Left lung (tissue), 10 donors: ENCODE data around the gene ABCC1. TPM values are rescaled to one million over a fixed set of nuclear protein-coding genes. Genes with fewer than 3 reads are reported as not detected.

Experiments
- ATAC-seq: fragments of 200-7000 bp; cut with Tn5 transposase; one replicate; pipeline ENCODE4 v1.9.1; 2020; ENCODE audit warnings: moderate library complexity
- DNase-seq, 4 donors: peaks; one replicate each; pipeline ENCODE4 v3.0.0-alpha.2; 2013 to 2020
- H3K27ac ChIP-seq, 2 donors: fragments of 200-600 bp; sonication (generic) in 1 of 2; one replicate each; pipeline versions ENCODE4 v1.5.0 to v1.8.0; 2020 to 2021
- H3K27me3 ChIP-seq, 2 donors: fragments of 200-600 bp; sonication (generic) in 1 of 2; one replicate each; pipeline versions ENCODE4 v1.5.0 to v1.8.0; 2020 to 2021
- H3K36me3 ChIP-seq, 2 donors: fragments of 200-600 bp; sonication (generic) in 1 of 2; one replicate each; pipeline versions ENCODE4 v1.5.0 to v1.8.0; 2020 to 2021
- H3K4me1 ChIP-seq, 2 donors: fragments of 200-600 bp; one replicate each; pipeline ENCODE4 v1.8.0; 2021
- H3K4me3 ChIP-seq, 2 donors: fragments of 200-600 bp; sonication (generic) in 1 of 2; one replicate each; pipeline versions ENCODE4 v1.5.0 to v1.8.0; 2020 to 2021; ENCODE audit warnings: mild to moderate bottlenecking in 1 of 2
- H3K9me3 ChIP-seq, 2 donors: fragments of 200-600 bp; sonication (generic) in 1 of 2; one replicate each; pipeline versions ENCODE4 v1.5.0 to v1.8.0; 2020 to 2021
- intact Hi-C, 2 donors: fragments of 100-400 bp; cut with DNase I; formaldehyde crosslinking; loops; one replicate each; pipeline versions ENCODE4 v1.11.2 to v1.14.2; 2022
- polyA plus RNA-seq, 6 donors: library from polyadenylated mRNA; unstranded; fragments of 120-200 nt; gene quantifications; one replicate each; pipeline ENCODE4 v1.2.1, GENCODE V29; 2013; ENCODE audit not compliant: insufficient read length in 6 of 6
- total RNA-seq, 2 donors: library from RNA; stranded (reverse); fragmentation: NEBNext Ultra II Directional; extraction: Animal tissue kit (Norgen Biotek cat#: 25700); gene quantifications; one replicate each; pipeline ENCODE4 v1.2.1, GENCODE V29; 2021
- TF ChIP-seq, protein P1 (sequence below), 2 donors: fragments of 200-600 bp; sonication (generic) in 1 of 2; IDR thresholded peaks; one replicate each; pipeline versions ENCODE4 v1.5.0 to v1.8.0; 2021; ENCODE audit warnings: antibody characterized with exemption in 2 of 2
- donor health status: DM: no; HTN: yes; CAD: no.
- donor health status: DM: no; HTN: no; CAD: no.

The ABCC1 gene
- total and polyA plus RNA-seq, 8 donors: 29.3 to 44.6 (median 31.7) TPM

DNA sequence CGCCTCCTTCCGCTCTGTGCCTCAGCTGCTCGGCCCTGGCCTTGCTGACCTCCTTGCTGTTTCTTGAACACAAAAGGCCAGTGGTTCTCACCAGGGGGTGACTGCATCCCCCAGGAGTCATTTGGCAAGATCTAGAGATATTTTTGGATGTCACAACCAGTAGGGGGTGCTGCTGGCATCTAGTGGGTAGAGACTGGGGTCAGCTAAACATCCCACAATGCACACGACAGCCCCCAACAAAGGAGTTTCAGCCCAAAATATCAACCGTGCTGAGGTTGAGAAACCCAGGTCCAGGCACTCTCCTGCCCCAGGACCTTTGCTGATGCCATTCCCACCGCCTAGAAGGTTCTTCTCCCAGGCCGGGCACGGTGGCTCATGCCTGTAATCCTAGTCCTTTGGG is 234.1 kb downstream of the ABCC1 start:
- TF ChIP-seq, protein P1, sequence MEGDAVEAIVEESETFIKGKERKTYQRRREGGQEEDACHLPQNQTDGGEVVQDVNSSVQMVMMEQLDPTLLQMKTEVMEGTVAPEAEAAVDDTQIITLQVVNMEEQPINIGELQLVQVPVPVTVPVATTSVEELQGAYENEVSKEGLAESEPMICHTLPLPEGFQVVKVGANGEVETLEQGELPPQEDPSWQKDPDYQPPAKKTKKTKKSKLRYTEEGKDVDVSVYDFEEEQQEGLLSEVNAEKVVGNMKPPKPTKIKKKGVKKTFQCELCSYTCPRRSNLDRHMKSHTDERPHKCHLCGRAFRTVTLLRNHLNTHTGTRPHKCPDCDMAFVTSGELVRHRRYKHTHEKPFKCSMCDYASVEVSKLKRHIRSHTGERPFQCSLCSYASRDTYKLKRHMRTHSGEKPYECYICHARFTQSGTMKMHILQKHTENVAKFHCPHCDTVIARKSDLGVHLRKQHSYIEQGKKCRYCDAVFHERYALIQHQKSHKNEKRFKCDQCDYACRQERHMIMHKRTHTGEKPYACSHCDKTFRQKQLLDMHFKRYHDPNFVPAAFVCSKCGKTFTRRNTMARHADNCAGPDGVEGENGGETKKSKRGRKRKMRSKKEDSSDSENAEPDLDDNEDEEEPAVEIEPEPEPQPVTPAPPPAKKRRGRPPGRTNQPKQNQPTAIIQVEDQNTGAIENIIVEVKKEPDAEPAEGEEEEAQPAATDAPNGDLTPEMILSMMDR (IDR thresholded peaks at IDR 0.05): no peak
- H3K4me1 ChIP-seq: no peaks in the 10 kb centered on the region
- no peak overlapping the region for H3K4me3 ChIP-seq
- ATAC-seq (no peak), DNase-seq (no peak)
- H3K36me3 ChIP-seq: peaks cover 0 to 18% of the 10 kb centered on the region in 2 donors
- H3K27me3 ChIP-seq: no peaks in the 10 kb centered on the region
- no peak overlapping the region for H3K27ac ChIP-seq
- no peaks in the 10 kb centered on the region for H3K9me3 ChIP-seq
- intact Hi-C loops: no loop called here

DNA sequence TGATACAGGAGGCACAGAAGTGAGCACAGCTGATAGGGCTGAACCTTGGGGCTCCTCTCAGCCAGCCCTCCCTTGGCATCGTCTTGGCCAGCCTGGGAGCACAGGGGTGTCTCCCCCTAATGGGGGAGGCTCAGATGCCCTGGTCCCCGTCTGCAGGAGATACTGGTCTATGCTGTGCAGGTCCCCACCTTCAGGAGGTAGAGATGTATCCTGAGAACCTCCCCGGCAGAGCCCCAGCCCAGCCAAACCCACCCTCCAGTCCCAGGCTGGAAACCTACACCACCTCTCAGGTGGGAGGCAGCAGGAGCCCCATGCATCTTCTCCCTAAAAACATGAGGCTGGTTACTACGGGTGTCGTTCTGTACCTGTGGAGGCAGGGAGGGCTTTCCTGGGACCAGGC is 235.2 kb downstream of the ABCC1 start:
- DNase-seq: no peak
- no peak for ATAC-seq
- Histone ChIP-seq H3K4me3 (no peak overlapping the region), H3K27me3 (no peaks in the 10 kb centered on the region), H3K4me1 (no peaks in the 10 kb centered on the region), H3K27ac (no peak overlapping the region), H3K9me3 (no peaks in the 10 kb centered on the region), H3K36me3 (peaks cover 0 to 15% of the 10 kb centered on the region in 2 donors)
- TF ChIP-seq, protein P1 (IDR thresholded peaks at IDR 0.05): no peak
- intact Hi-C loops: no loop called here

DNA sequence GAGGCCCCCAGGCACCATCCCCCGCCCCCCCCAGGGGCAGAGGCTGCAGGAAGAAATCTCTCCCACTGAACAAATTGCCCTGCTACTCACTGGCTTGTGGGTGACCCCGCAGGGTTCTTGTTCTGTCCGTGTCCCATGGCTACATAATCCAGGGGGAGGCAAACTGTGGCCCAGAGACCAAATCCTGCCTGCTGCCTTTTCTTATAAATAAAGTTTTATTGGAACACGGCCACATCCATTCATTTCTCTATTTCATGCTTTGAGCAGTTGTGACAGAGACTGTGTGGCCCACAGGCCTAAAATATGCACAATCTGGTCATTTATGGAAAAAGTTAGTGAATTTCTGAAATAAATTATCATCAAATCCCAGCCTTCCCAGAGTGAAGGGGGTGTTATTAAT is 235.7 kb downstream of the ABCC1 start:
- no peaks in the 10 kb centered on the region for H3K9me3 ChIP-seq
- H3K4me3 ChIP-seq: no peak overlapping the region
- no peak overlapping the region for H3K27ac ChIP-seq
- H3K36me3 ChIP-seq: peaks cover 0 to 15% of the 10 kb centered on the region in 2 donors
- ATAC-seq (no peak), DNase-seq (no peak)
- TF ChIP-seq, protein P1 (IDR thresholded peaks at IDR 0.05): no peak
- no peaks in the 10 kb centered on the region for H3K4me1 ChIP-seq
- intact Hi-C loops: no loop called here
- H3K27me3 ChIP-seq: no peaks in the 10 kb centered on the region

DNA sequence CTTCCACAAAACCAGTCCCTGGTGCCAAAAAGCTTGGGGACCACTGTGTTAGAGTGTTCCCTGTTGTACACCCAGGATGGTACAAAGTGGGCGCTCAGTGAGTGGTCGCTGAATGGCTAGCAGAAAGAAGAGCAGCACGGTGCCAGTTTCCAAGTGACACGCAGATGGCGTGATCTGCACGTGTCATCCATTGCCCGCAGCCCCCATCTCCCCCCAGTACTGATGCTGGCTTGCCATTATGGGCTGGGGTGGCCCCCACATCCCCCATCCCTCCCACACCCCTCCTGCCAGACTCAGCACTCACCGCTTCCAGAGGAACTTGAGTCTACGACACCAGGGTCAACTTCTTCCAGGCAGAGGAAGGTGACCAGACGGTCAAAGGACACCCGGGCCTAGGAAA is 237.4 kb downstream of the ABCC1 start:
- no peaks in the 10 kb centered on the region for H3K27me3 ChIP-seq
- no peaks in the 10 kb centered on the region for H3K4me1 ChIP-seq
- intact Hi-C loops: no loop called here
- ATAC-seq: no peak
- no peak overlapping the region for H3K4me3 ChIP-seq
- H3K9me3 ChIP-seq: no peaks in the 10 kb centered on the region
- no peak overlapping the region for H3K27ac ChIP-seq
- H3K36me3 ChIP-seq: peaks cover 0 to 15% of the 10 kb centered on the region in 2 donors
- DNase-seq: no peak
- TF ChIP-seq, protein P1 (IDR thresholded peaks at IDR 0.05): no peak

DNA sequence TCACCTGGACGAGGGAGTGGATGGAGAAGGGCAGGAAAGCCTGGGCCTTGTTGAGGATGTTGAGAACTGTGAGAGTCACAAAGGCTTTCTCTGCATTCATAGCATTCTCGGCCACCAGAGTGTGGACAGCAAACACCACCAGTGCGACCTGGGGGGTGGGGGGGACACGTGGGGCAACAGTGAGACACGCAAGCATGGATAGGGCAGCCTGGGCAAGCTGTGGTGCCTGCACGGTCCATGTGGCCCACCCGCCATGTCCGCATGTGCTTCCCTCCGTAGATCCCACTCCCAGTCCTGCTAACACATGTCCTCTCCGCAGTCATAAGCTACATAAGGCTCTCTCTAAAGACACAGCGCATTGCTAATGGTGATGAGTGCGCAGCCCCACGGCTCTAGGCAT is 239.4 kb downstream of the ABCC1 start:
- Histone ChIP-seq H3K27me3 (no peaks in the 10 kb centered on the region), H3K4me1 (no peaks in the 10 kb centered on the region), H3K4me3 (no peak overlapping the region), H3K27ac (no peak overlapping the region), H3K9me3 (no peaks in the 10 kb centered on the region), H3K36me3 (peaks cover 0 to 15% of the 10 kb centered on the region in 2 donors)
- TF ChIP-seq, protein P1 (IDR thresholded peaks at IDR 0.05): no peak
- no peak for ATAC-seq
- intact Hi-C loops: no loop called here
- DNase-seq: no peak
